ENCODE measurements around the gene AFG1L. TPM values are rescaled to one million over a fixed set of nuclear protein-coding genes. Genes with fewer than 3 reads are reported as not detected.
"Not testable (repeated sequence)": the region's sequence is repeated elsewhere in the genome, so short reads cannot be mapped to it uniquely, and the experiment has no call there.

AFG1L gene
- total RNA-seq, 1 donor from 2014 or later = 9.5 TPM

- DNase-seq (ENCODE audit: extremely low spot score, unreplicated experiment) = no peak
- peaks cover 15% of the 10 kb centered on the region for H3K4me1 Mint-ChIP-seq (ENCODE audit: unreplicated experiment)
Observed at GRCh38 chr6:108294297-108294726, 542 bp upstream of the AFG1L start.

DNA sequence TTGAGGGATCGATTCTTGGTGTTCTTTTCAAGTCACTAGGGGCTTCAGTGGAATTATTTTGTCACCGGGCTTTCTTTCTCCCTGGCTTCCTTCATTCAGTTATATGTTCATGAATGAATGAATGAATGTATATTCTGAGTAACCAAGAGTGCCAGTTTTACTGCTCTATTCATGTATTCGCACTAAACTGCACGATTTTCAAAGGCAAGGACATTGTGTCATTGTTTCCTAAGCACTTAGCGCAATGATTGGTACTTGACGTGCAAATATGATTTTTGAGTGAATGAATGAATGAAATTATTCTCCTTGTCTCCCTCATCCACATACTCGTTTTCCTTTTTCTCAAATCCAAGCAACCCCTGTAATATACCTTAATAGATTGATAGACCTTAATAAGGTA is 822 bp downstream of the AFG1L start:
- DNase-seq (ENCODE audit: extremely low spot score, unreplicated experiment) = no peak
- Mint-ChIP-seq H3K27ac (ENCODE audit: unreplicated experiment) (peak overlapping the region; percentile 98), H3K9me3 (ENCODE audit: unreplicated experiment) (no peaks in the 10 kb centered on the region), H3K27me3 (ENCODE audit: unreplicated experiment) (no peaks in the 10 kb centered on the region), H3K4me1 (ENCODE audit: unreplicated experiment) (peaks cover 18% of the 10 kb centered on the region), H3K36me3 (ENCODE audit: unreplicated experiment) (no peaks in the 10 kb centered on the region), H3K4me3 (ENCODE audit: unreplicated experiment) (peak overlapping the region; percentile 96)
- no peak for TF ChIP-seq CTCF (IDR thresholded peaks at IDR 0.05)

More at GRCh38 chr6:108294297-108294726, 542 bp upstream of the AFG1L start:
- no peaks in the 10 kb centered on the region for H3K9me3 Mint-ChIP-seq (ENCODE audit: unreplicated experiment)
- no peaks in the 10 kb centered on the region for H3K27me3 Mint-ChIP-seq (ENCODE audit: unreplicated experiment)
- H3K27ac Mint-ChIP-seq (ENCODE audit: unreplicated experiment) = peak overlapping the region; percentile 98
- H3K4me3 Mint-ChIP-seq (ENCODE audit: unreplicated experiment) = peak overlapping the region; percentile 96
- TF ChIP-seq CTCF (IDR thresholded peaks at IDR 0.05) = no peak
- H3K36me3 Mint-ChIP-seq (ENCODE audit: unreplicated experiment) = no peaks in the 10 kb centered on the region

GRCh38 chr6:108302386-108302785 is 7.5 kb downstream of the AFG1L start:
- Mint-ChIP-seq H3K4me1 (ENCODE audit: unreplicated experiment) (peaks cover 4% of the 10 kb centered on the region), H3K36me3 (ENCODE audit: unreplicated experiment) (no peaks in the 10 kb centered on the region), H3K27ac (ENCODE audit: unreplicated experiment) (no peak overlapping the region), H3K27me3 (ENCODE audit: unreplicated experiment) (no peaks in the 10 kb centered on the region), H3K4me3 (ENCODE audit: unreplicated experiment) (no peak overlapping the region), H3K9me3 (ENCODE audit: unreplicated experiment) (no peaks in the 10 kb centered on the region)
- peak; percentile 19 for DNase-seq (ENCODE audit: extremely low spot score, unreplicated experiment)
- TF ChIP-seq CTCF (IDR thresholded peaks at IDR 0.05) = no peak

DNA sequence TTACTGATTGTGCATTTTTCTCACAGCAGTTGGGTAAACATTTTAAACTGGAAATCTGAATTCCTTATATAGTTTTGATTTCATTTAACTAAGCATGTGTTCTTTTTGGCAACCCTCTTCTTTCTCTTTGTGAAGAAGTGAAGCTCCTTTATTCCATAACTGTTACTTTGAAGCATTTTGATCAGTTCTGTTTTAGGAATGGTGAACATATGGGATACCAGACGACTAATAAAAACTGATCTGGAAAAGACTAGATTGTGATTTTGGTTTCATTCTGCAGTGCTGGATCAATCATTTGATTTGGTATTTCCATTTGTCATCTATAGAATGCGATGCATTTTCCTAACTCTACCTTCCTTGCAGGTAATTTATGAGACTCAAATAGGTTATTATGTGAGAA is 9.8 kb downstream of the AFG1L start:
- TF ChIP-seq CTCF (IDR thresholded peaks at IDR 0.05) = no peak
- H3K36me3 Mint-ChIP-seq (ENCODE audit: unreplicated experiment) = no peaks in the 10 kb centered on the region
- H3K4me1 Mint-ChIP-seq (ENCODE audit: unreplicated experiment) = no peaks in the 10 kb centered on the region
- no peak overlapping the region for H3K4me3 Mint-ChIP-seq (ENCODE audit: unreplicated experiment)
- no peak for DNase-seq (ENCODE audit: extremely low spot score, unreplicated experiment)
- no peaks in the 10 kb centered on the region for H3K27me3 Mint-ChIP-seq (ENCODE audit: unreplicated experiment)
- no peaks in the 10 kb centered on the region for H3K9me3 Mint-ChIP-seq (ENCODE audit: unreplicated experiment)
- no peak overlapping the region for H3K27ac Mint-ChIP-seq (ENCODE audit: unreplicated experiment)

DNA sequence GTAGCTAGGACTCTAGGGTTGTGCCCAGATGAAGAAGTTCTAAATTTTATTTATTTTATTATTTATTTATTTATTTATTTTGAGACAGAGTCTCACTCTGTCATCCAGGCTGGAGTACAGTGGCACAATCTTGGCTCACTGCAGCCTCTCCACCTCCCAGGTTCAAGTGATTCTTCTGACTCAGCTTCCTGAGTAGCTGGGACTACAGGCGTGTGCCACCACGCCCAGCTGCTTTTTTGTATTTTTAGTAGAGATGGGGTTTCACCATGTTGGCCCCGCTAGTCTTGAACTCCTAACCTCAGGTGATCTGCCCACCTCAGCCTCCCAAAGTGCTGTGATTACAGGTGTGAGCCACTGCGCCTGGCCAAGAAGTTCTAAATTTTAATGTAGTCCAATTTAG is 13.8 kb downstream of the AFG1L start:
- not testable (repeated sequence) for H3K36me3 Mint-ChIP-seq (ENCODE audit: unreplicated experiment); DNase-seq (ENCODE audit: extremely low spot score, unreplicated experiment); H3K4me1 Mint-ChIP-seq (ENCODE audit: unreplicated experiment); H3K27me3 Mint-ChIP-seq (ENCODE audit: unreplicated experiment); H3K9me3 Mint-ChIP-seq (ENCODE audit: unreplicated experiment); H3K4me3 Mint-ChIP-seq (ENCODE audit: unreplicated experiment); H3K27ac Mint-ChIP-seq (ENCODE audit: unreplicated experiment)

DNA sequence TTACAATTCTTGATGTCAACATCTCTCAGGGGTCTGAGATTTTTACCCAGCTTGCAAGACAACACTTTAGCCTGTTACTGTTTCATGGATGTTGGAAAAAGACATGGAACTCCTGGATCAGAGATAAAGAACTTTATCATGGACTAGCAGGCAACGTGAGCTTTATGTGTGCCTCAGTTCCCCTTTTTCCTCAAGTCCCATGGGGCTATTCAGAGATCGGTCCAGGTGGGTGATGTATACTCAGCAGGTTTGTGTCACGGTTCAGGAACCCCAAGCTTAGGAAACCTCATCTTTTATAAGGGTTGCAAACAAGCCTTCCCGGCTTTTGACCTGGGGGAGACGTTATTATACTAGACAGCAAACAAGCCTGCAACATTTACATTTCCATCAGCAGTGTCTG is 15.0 kb downstream of the AFG1L start:
- H3K27ac Mint-ChIP-seq (ENCODE audit: unreplicated experiment) = no peak overlapping the region
- H3K27me3 Mint-ChIP-seq (ENCODE audit: unreplicated experiment) = no peaks in the 10 kb centered on the region
- no peak for TF ChIP-seq CTCF (IDR thresholded peaks at IDR 0.05)
- no peaks in the 10 kb centered on the region for H3K4me1 Mint-ChIP-seq (ENCODE audit: unreplicated experiment)
- peak; percentile 7 for DNase-seq (ENCODE audit: extremely low spot score, unreplicated experiment)
- no peaks in the 10 kb centered on the region for H3K9me3 Mint-ChIP-seq (ENCODE audit: unreplicated experiment)
- no peak overlapping the region for H3K4me3 Mint-ChIP-seq (ENCODE audit: unreplicated experiment)
- no peaks in the 10 kb centered on the region for H3K36me3 Mint-ChIP-seq (ENCODE audit: unreplicated experiment)
